GM23338 (cell line): ENCODE measurements around the gene CBARP. TPM values are rescaled to one million over a fixed set of nuclear protein-coding genes. Genes with fewer than 3 reads are reported as not detected.

Experiments used
- ATAC-seq: fragments of 200-7000 bp; cut with Tn5 transposase; 3 replicates; pipeline ENCODE4 v1.9.1; 2020
- DNase-seq: peaks from one replicate; pipeline ENCODE4 v3.0.0-alpha.2; 2015; ENCODE audit warnings: low spot score
- H2AFZ ChIP-seq: fragments of 200-600 bp; sonication (generic); 2 replicates; pipeline ENCODE4 v1.8.0; 2016; ENCODE audit warnings: antibody characterized with exemption, mild to moderate bottlenecking, moderate library complexity
- H3F3A ChIP-seq: fragments of 200-600 bp; sonication (generic); replicated peaks from 2 replicates; pipeline ENCODE4 v1.8.0; 2017; ENCODE audit warnings: antibody characterized with exemption, mixed run types, low read depth
- H3K27ac ChIP-seq: fragments of 200-600 bp; sonication (generic); 2 replicates; pipeline ENCODE4 v1.6.1; 2016; ENCODE audit warnings: low read depth
- H3K27me3 ChIP-seq: fragments of 200-600 bp; sonication (generic); 2 replicates; pipeline ENCODE4 v1.8.0; 2016; ENCODE audit warnings: mild to moderate bottlenecking, mixed run types, moderate library complexity; ENCODE audit not compliant: insufficient read depth
- H3K36me3 ChIP-seq: fragments of 200-600 bp; sonication (generic); 2 replicates; pipeline ENCODE4 v1.8.0; 2016; ENCODE audit warnings: mild to moderate bottlenecking; ENCODE audit not compliant: insufficient read depth
- H3K4me1 ChIP-seq: fragments of 200-600 bp; sonication (generic); 2 replicates; pipeline ENCODE4 v1.8.0; 2016; ENCODE audit warnings: mild to moderate bottlenecking, moderate library complexity; ENCODE audit not compliant: insufficient read depth
- H3K4me2 ChIP-seq: fragments of 200-600 bp; sonication (generic); 2 replicates; pipeline ENCODE4 v1.7.1; 2017; ENCODE audit warnings: mixed run types
- H3K4me3 ChIP-seq: fragments of 200-600 bp; sonication (generic); 2 replicates; pipeline ENCODE4 v1.6.1; 2016; ENCODE audit warnings: mixed run types
- H3K79me2 ChIP-seq: fragments of 200-600 bp; sonication (generic); replicated peaks from 2 replicates; pipeline ENCODE4 v1.8.0; 2017; ENCODE audit warnings: mild to moderate bottlenecking; ENCODE audit not compliant: insufficient read depth
- H3K9me2 ChIP-seq: fragments of 200-600 bp; sonication (generic); 2 replicates; pipeline ENCODE4 v1.8.0; 2017; ENCODE audit not compliant: insufficient read depth
- H4K20me1 ChIP-seq: fragments of 200-600 bp; sonication (generic); replicated peaks from 2 replicates; pipeline ENCODE4 v1.8.0; 2017; ENCODE audit warnings: mild to moderate bottlenecking; ENCODE audit not compliant: insufficient read depth
- H3K27ac Mint-ChIP-seq: 2 replicates; pipeline ENCODE4 v1.8.0; 2020; ENCODE audit warnings: inconsistent platforms, mild to moderate bottlenecking, moderate library complexity, mixed read lengths
- H3K27me3 Mint-ChIP-seq: 3 replicates; pipeline ENCODE4 v1.8.0; 2022; ENCODE audit warnings: low read depth, mild to moderate bottlenecking, moderate library complexity, mixed read lengths, inconsistent platforms; ENCODE audit not compliant: insufficient read depth, poor library complexity
- H3K36me3 Mint-ChIP-seq: 3 replicates; pipeline ENCODE4 v1.8.0; 2021; ENCODE audit warnings: low read depth, mild to moderate bottlenecking, inconsistent platforms, moderate library complexity, mixed read lengths
- H3K4me1 Mint-ChIP-seq: 3 replicates; pipeline ENCODE4 v1.8.0; 2020; ENCODE audit warnings: mild to moderate bottlenecking, inconsistent platforms, mixed read lengths
- H3K4me3 Mint-ChIP-seq: 3 replicates; pipeline ENCODE4 v1.8.0; 2021; ENCODE audit warnings: moderate library complexity, mild to moderate bottlenecking, inconsistent platforms, mixed read lengths
- H3K9me3 Mint-ChIP-seq: 3 replicates; pipeline ENCODE4 v1.8.0; 2020; ENCODE audit warnings: moderate library complexity, mild to moderate bottlenecking, inconsistent platforms, mixed read lengths
- CTCF ChIP-seq, 2 experiments: fragments of 200-600 bp in 1 of 2; sonication (generic) in 1 of 2; conservative IDR thresholded peaks; 2 replicates each; pipeline versions ENCODE4 v1.5.1 to v1.6.1; 2016 to 2017; ENCODE audit warnings: antibody characterized with exemption in 2 of 2, low read depth in 2 of 2, mild to moderate bottlenecking in 2 of 2, moderate library complexity in 1 of 2
- ETS1 ChIP-seq: IDR thresholded peaks from 2 replicates; pipeline ENCODE4 v1.6.1; 2016; ENCODE audit warnings: antibody characterized with exemption
- EZH2phosphoT487 ChIP-seq: fragments of 200-600 bp; sonication (generic); IDR thresholded peaks from one replicate; pipeline ENCODE4 v1.8.1; 2018; ENCODE audit warnings: antibody characterized with exemption; ENCODE audit not compliant: unreplicated experiment
- ZNF114 ChIP-seq: fragments of 250-450 bp; sonication (Bioruptor Pico); IDR thresholded peaks from 2 replicates; pipeline ENCODE4 v1.5.0; 2020; ENCODE audit warnings: mild to moderate bottlenecking, moderate library complexity
- ZNF331 ChIP-seq: fragments of 250-450 bp; sonication (Bioruptor Pico); IDR thresholded peaks from 2 replicates; pipeline ENCODE4 v1.5.0; 2020; ENCODE audit warnings: low read depth, mild to moderate bottlenecking, moderate library complexity
- polyA plus RNA-seq: library from polyadenylated mRNA; unstranded; fragments of >200 nt; fragmentation: Nextera tagmentation; extraction: Ambion mirVana; gene quantifications from 2 replicates; pipeline ENCODE4 v1.2.1, GENCODE V29; 2016
- total RNA-seq: library from RNA; depleted of rRNA; stranded (reverse); fragments of >200 nt; shearing (Covaris generic); gene quantifications from 2 replicates; pipeline ENCODE4 v1.2.3, GENCODE V29; 2014

The CBARP gene
- total and polyA plus RNA-seq, 2 experiments from 2014 or later: 2.0 to 14.1 TPM

- peaks cover 12% of the 10 kb centered on the region; the same call in 1 of the 2 replicates for H3K4me1 ChIP-seq
Measured at GRCh38 chr19:1234955-1235380, 2.8 kb downstream of the CBARP start.

GRCh38 chr19:1234051-1234954 is 3.5 kb downstream of the CBARP start:
- TF ChIP-seq ETS1 (no peak), CTCF (conservative IDR thresholded peaks at IDR 0.05; ENCODE audit: low read depth in 2 of 2) (no peak), ZNF114 (CRISPR knock-in tag) (no peak), ZNF331 (CRISPR knock-in tag) (no peak)
- Mint-ChIP-seq H3K27me3 (peaks cover 3% of the 10 kb centered on the region), H3K27ac (no peak overlapping the region), H3K4me1 (peaks cover 9% of the 10 kb centered on the region), H3K36me3 (peaks cover 4% of the 10 kb centered on the region; the same call in 1 of the 3 replicates), H3K4me3 (no peak overlapping the region), H3K9me3 (no peaks in the 10 kb centered on the region)
- H3K4me3 ChIP-seq: no peak overlapping the region
- H2AFZ ChIP-seq: no peak overlapping the region
- peaks cover 22% of the 10 kb centered on the region for H3F3A ChIP-seq
- no peaks in the 10 kb centered on the region for H3K79me2 ChIP-seq
- no peaks in the 10 kb centered on the region for H3K27me3 ChIP-seq
- no peak overlapping the region for H3K4me2 ChIP-seq
- ATAC-seq (no peak), DNase-seq (no peak)
- peaks cover 4% of the 10 kb centered on the region for H4K20me1 ChIP-seq
- no peaks in the 10 kb centered on the region for H3K36me3 ChIP-seq
- H3K4me1 ChIP-seq: peaks cover 7% of the 10 kb centered on the region; the same call in 1 of the 2 replicates
- H3K9me2 ChIP-seq: no peaks in the 10 kb centered on the region
- H3K27ac ChIP-seq: no peak overlapping the region

More at GRCh38 chr19:1234955-1235380, 2.8 kb downstream of the CBARP start:
- H3K27me3 Mint-ChIP-seq: peaks cover 6% of the 10 kb centered on the region
- H3K4me3 Mint-ChIP-seq: no peak overlapping the region
- no peak overlapping the region for H3K27ac ChIP-seq
- H3K4me1 Mint-ChIP-seq: peaks cover 12% of the 10 kb centered on the region
- no peak overlapping the region for H3K4me3 ChIP-seq
- H3K79me2 ChIP-seq: no peaks in the 10 kb centered on the region
- peaks cover 4% of the 10 kb centered on the region; the same call in 1 of the 3 replicates for H3K36me3 Mint-ChIP-seq
- H3K27ac Mint-ChIP-seq: no peak overlapping the region
- H2AFZ ChIP-seq: no peak overlapping the region
- H3K36me3 ChIP-seq: no peaks in the 10 kb centered on the region
- no peaks in the 10 kb centered on the region for H3K9me2 ChIP-seq
- no peak for ATAC-seq
- TF ChIP-seq EZH2phosphoT487: no peak
- no peak overlapping the region for H3K4me2 ChIP-seq
- H4K20me1 ChIP-seq: peaks cover 4% of the 10 kb centered on the region
- peaks cover 29% of the 10 kb centered on the region for H3F3A ChIP-seq
- H3K27me3 ChIP-seq: no peaks in the 10 kb centered on the region
- no peaks in the 10 kb centered on the region for H3K9me3 Mint-ChIP-seq
- no peak for DNase-seq
